Glutamatergic neuron (in vitro differentiated cells): ENCODE measurements around the gene WFDC1. TPM values are rescaled to one million over a fixed set of nuclear protein-coding genes. Genes with fewer than 3 reads are reported as not detected.

Experiments used
- DNase-seq: peaks from one replicate; pipeline ENCODE4 v3.0.0; 2022
- H3K27ac Mint-ChIP-seq: one replicate; pipeline ENCODE4 v1.8.0; 2020; ENCODE audit warnings: mild to moderate bottlenecking, mixed read lengths, inconsistent platforms; ENCODE audit not compliant: unreplicated experiment
- H3K27me3 Mint-ChIP-seq: one replicate; pipeline ENCODE4 v1.8.0; 2020; ENCODE audit warnings: mild to moderate bottlenecking, moderate library complexity, mixed read lengths, inconsistent platforms; ENCODE audit not compliant: unreplicated experiment
- H3K36me3 Mint-ChIP-seq: one replicate; pipeline ENCODE4 v1.8.0; 2020; ENCODE audit warnings: mild to moderate bottlenecking, mixed read lengths, inconsistent platforms; ENCODE audit not compliant: unreplicated experiment
- H3K4me1 Mint-ChIP-seq: one replicate; pipeline ENCODE4 v1.8.0; 2020; ENCODE audit warnings: mild to moderate bottlenecking, low read depth, mixed read lengths, inconsistent platforms; ENCODE audit not compliant: unreplicated experiment
- H3K4me3 Mint-ChIP-seq: one replicate; pipeline ENCODE4 v1.8.0; 2020; ENCODE audit warnings: mild to moderate bottlenecking, mixed read lengths, inconsistent platforms; ENCODE audit not compliant: unreplicated experiment
- H3K9me3 Mint-ChIP-seq: one replicate; pipeline ENCODE4 v1.8.0; 2020; ENCODE audit warnings: mild to moderate bottlenecking, moderate library complexity, mixed read lengths, inconsistent platforms; ENCODE audit not compliant: unreplicated experiment
- CTCF ChIP-seq: fragments of 200-600 bp; sonication (generic); IDR thresholded peaks from one replicate; pipeline ENCODE4 v1.5.0; 2021; ENCODE audit not compliant: partially characterized antibody, unreplicated experiment
- total RNA-seq: library from RNA; stranded (reverse); fragmentation: NEBNext Ultra II Directional; extraction: Animal tissue kit (Norgen Biotek cat#: 25700); gene quantifications from one replicate; pipeline ENCODE4 v1.2.1, GENCODE V29; 2021; ENCODE audit not compliant: unreplicated experiment

WFDC1 gene
- total RNA-seq, 1 donor from 2014 or later = 0.93 TPM

- DNase-seq = no peak
- Mint-ChIP-seq H3K9me3 (no peaks in the 10 kb centered on the region), H3K4me1 (no peaks in the 10 kb centered on the region), H3K36me3 (no peaks in the 10 kb centered on the region), H3K4me3 (no peak overlapping the region), H3K27ac (no peak overlapping the region), H3K27me3 (no peaks in the 10 kb centered on the region)
- no peak for TF ChIP-seq CTCF
Observed at GRCh38 chr16:84347161-84347560, 52.5 kb downstream of the WFDC1 start.

GRCh38 chr16:84348386-84348888 is 53.8 kb downstream of the WFDC1 start:
- Mint-ChIP-seq H3K27me3 (no peaks in the 10 kb centered on the region), H3K9me3 (no peaks in the 10 kb centered on the region), H3K4me1 (no peaks in the 10 kb centered on the region), H3K36me3 (no peaks in the 10 kb centered on the region), H3K27ac (no peak overlapping the region), H3K4me3 (no peak overlapping the region)
- TF ChIP-seq CTCF = no peak
- DNase-seq = no peak

DNA sequence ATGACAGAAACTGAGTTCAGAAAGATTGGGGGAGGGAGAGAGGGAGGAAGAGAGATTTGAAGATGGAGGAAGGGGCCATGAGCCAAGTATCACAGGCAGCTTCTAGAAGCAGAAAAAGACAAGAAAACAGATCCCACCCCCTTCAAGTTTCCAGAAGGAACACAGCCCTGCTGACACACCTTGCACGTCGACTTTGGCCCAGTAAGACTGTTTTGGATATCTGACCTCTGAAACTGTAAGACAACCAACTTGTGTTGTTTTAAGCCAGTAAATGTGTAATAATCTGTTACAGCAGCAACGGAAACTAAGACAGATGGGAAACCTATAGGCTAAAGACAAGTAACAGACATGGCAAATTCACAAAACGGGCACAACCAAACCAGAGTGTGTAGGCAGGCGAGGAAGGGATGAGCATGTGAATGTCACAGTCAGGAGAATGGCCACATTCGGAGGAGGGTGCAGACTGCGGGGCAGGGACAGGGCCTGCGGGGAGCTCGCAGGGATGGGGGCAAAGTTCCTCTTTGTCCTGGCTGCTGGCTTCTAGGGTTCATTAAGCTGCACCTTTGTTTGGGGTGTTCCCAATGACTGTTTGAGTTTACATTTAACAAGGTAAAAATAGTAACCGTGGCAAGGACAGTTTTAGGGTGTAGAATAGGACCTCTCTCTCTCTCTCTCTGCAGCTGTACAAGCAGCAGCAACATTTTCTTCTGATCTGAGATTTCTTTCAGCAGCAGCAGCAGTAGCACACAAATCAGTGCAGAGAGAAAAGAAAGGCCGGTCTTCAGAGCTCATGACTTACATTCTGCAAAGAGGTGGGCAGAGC is 55.4 kb downstream of the WFDC1 start:
- H3K36me3 Mint-ChIP-seq = no peaks in the 10 kb centered on the region
- TF ChIP-seq CTCF = no peak
- H3K4me1 Mint-ChIP-seq = no peaks in the 10 kb centered on the region
- no peaks in the 10 kb centered on the region for H3K9me3 Mint-ChIP-seq
- no peaks in the 10 kb centered on the region for H3K27me3 Mint-ChIP-seq
- H3K4me3 Mint-ChIP-seq = no peak overlapping the region
- no peak for DNase-seq
- no peak overlapping the region for H3K27ac Mint-ChIP-seq

- no peak overlapping the region for H3K27ac Mint-ChIP-seq
- H3K36me3 Mint-ChIP-seq = no peaks in the 10 kb centered on the region
- H3K27me3 Mint-ChIP-seq = no peaks in the 10 kb centered on the region
Observed at GRCh38 chr16:84350685-84351400, 56.2 kb downstream of the WFDC1 start.

More at GRCh38 chr16:84350685-84351400, 56.2 kb downstream of the WFDC1 start:
- no peaks in the 10 kb centered on the region for H3K9me3 Mint-ChIP-seq
- no peak for TF ChIP-seq CTCF
- H3K4me3 Mint-ChIP-seq = no peak overlapping the region
- no peak for DNase-seq
- no peaks in the 10 kb centered on the region for H3K4me1 Mint-ChIP-seq
